ENCODE results near the gene NFATC4. TPM values are rescaled to one million over a fixed set of nuclear protein-coding genes. Genes with fewer than 3 reads are reported as not detected.
A peak's percentile ranks its signal among the peaks of the same experiment; 100 is the strongest.

The NFATC4 gene
- total and polyA plus RNA-seq, 5 experiments from 2014 or later = not detected

DNA sequence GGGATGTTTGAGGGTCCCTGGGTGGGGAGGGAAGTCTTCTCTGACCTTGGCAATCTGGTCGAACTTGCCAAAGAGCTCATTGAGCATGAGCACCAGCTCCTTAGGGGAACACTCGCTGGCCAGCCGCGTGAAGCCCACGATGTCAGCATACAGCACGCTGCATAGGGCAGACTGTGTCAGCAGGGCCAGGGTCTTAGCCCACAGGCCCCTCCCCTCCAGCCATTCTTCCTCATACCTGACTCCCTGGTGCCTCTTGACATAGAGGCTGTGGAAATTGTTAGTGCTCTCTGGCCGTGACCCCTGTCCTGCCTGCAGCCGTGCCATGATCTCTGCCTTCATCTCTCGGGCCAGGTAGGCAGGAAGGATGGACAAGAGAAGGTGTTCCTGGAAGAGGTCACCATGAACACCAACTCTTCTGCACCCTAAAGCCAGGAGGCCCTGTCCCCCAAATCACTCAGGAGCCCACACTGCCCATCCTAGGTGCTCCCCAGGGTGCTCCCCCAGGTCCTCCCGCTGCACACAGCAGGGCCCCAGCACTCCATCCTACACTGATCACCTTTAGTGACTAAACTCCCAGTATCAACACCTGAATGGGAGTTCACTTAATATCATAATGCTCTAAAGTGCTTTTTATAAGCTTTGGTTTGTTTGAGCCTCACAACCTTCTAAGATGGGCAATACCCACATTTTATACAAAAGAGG, 36.9 kb upstream of the NFATC4 start:
- ATAC-seq (no peak), DNase-seq (no peak)
- peaks cover 15 to 59% (median 22%) of the 10 kb centered on the region in 5 donors for H3K27me3 Mint-ChIP-seq
- peak overlapping the region in 2 of 10 donors; percentile 29 to 36 for H3K4me3 Mint-ChIP-seq
- H3K36me3 Mint-ChIP-seq = peaks cover 0 to 7% (median 1%) of the 10 kb centered on the region in 3 donors
- H3K27ac Mint-ChIP-seq = peak overlapping the region in 2 of 10 donors; percentile 27 to 76
- POLR2A ChIA-PET = interaction anchor here (0.6 to 5.4 kb wide), 5 partner anchors 20 to 106 kb away, joined by 3 to 99 read pairs (median 33); partner anchors contain the start of genes CBLN3, KHNYN, LTB4R and LTB4R2
- H3K4me1 Mint-ChIP-seq = peaks cover 22 to 78% (median 58%) of the 10 kb centered on the region in 4 donors
- no peaks in the 10 kb centered on the region for H3K9me3 Mint-ChIP-seq

GRCh38 chr14:24331731-24332267, 36.2 kb upstream of the NFATC4 start:
- no peaks in the 10 kb centered on the region for H3K9me3 Mint-ChIP-seq
- H3K4me1 Mint-ChIP-seq = peaks cover 23 to 81% (median 60%) of the 10 kb centered on the region in 4 donors
- H3K36me3 Mint-ChIP-seq = peaks cover 0 to 13% (median 7%) of the 10 kb centered on the region in 3 donors
- H3K4me3 Mint-ChIP-seq = peak overlapping the region; percentile 72 to 93 (median 84)
- no peak for ATAC-seq
- H3K27ac Mint-ChIP-seq = peak overlapping the region; percentile 7 to 94 (median 67)
- DNase-seq = no peak
- POLR2A ChIA-PET = interaction anchor here (0.5 to 5.4 kb wide), 12 partner anchors 10 to 1231 kb away, joined by 3 to 99 read pairs (median 4); partner anchors contain the start of genes CBLN3, CHMP4A, DHRS1 and KHNYN
- peaks cover 15 to 59% (median 22%) of the 10 kb centered on the region in 5 donors for H3K27me3 Mint-ChIP-seq

GRCh38 chr14:24332268-24332993, 35.6 kb upstream of the NFATC4 start:
- POLR2A ChIA-PET = interaction anchor here (0.5 to 5.4 kb wide), 18 partner anchors 11 to 1232 kb away, joined by 3 to 99 read pairs (median 4); partner anchors contain the start of genes CBLN3, CHMP4A, DHRS1 and IPO4
- ATAC-seq (peak; percentile 86 to 92), DNase-seq (peak; percentile 57 to 93 (median 88))
- Mint-ChIP-seq H3K27ac (peak overlapping the region; percentile 4 to 94 (median 67)), H3K4me3 (peak overlapping the region; percentile 72 to 93 (median 84)), H3K36me3 (peaks cover 0 to 19% (median 7%) of the 10 kb centered on the region in 3 donors), H3K9me3 (no peaks in the 10 kb centered on the region), H3K4me1 (peaks cover 19 to 75% (median 55%) of the 10 kb centered on the region in 4 donors), H3K27me3 (peaks cover 15 to 59% (median 22%) of the 10 kb centered on the region in 5 donors)

GRCh38 chr14:24334431-24335291, 33.3 kb upstream of the NFATC4 start, which contains the start of gene ADCY4:
Gene ADCY4 (minus strand): TSS chr14:24335071. CDS start chr14:24334652, 419 bp downstream.
- peak within 1 kb of the TSS in 9 of 10 donors; percentile 39 to 93 (median 73) for H3K4me3 Mint-ChIP-seq
- POLR2A ChIA-PET = interaction anchor here (1.1 to 5.4 kb wide), 4 partner anchors 24 to 101 kb away, joined by 4 to 99 read pairs (median 12); partner anchors contain the start of genes CBLN3, KHNYN, LTB4R and LTB4R2
- ATAC-seq (peak; percentile 26 to 32), DNase-seq (peak in 3 of 10 donors; percentile 35 to 39 (median 38))
- H3K36me3 Mint-ChIP-seq = peaks cover 0 to 31% (median 7%) of the 10 kb centered on the region in 3 donors
- H3K27me3 Mint-ChIP-seq = peaks cover 15 to 43% (median 19%) of the 10 kb centered on the region in 5 donors
- no peaks in the 10 kb centered on the region for H3K9me3 Mint-ChIP-seq
- peak within 1 kb of the TSS in 3 of 10 donors; percentile 29 to 59 (median 40) for H3K27ac Mint-ChIP-seq
- peaks cover 15 to 70% (median 59%) of the 10 kb centered on the region in 4 donors for H3K4me1 Mint-ChIP-seq

- Mint-ChIP-seq H3K4me3 (peak overlapping the region in 8 of 10 donors; percentile 8 to 73 (median 54)), H3K36me3 (peaks cover 0 to 31% (median 7%) of the 10 kb centered on the region in 3 donors), H3K27me3 (peaks cover 10 to 34% (median 18%) of the 10 kb centered on the region in 5 donors), H3K27ac (peak overlapping the region in 1 of 10 donors; percentile 52), H3K9me3 (no peaks in the 10 kb centered on the region), H3K4me1 (peaks cover 18 to 67% (median 61%) of the 10 kb centered on the region in 4 donors)
- DNase-seq (no peak), ATAC-seq (no peak)
- POLR2A ChIA-PET = interaction anchor here (0.6 to 7.0 kb wide), 4 partner anchors 91 to 100 kb away, joined by 4 to 99 read pairs (median 28); partner anchors contain the start of genes CBLN3 and KHNYN
These were observed 32.4 kb upstream of the NFATC4 start for GRCh38 chr14:24335461-24336171.

DNA sequence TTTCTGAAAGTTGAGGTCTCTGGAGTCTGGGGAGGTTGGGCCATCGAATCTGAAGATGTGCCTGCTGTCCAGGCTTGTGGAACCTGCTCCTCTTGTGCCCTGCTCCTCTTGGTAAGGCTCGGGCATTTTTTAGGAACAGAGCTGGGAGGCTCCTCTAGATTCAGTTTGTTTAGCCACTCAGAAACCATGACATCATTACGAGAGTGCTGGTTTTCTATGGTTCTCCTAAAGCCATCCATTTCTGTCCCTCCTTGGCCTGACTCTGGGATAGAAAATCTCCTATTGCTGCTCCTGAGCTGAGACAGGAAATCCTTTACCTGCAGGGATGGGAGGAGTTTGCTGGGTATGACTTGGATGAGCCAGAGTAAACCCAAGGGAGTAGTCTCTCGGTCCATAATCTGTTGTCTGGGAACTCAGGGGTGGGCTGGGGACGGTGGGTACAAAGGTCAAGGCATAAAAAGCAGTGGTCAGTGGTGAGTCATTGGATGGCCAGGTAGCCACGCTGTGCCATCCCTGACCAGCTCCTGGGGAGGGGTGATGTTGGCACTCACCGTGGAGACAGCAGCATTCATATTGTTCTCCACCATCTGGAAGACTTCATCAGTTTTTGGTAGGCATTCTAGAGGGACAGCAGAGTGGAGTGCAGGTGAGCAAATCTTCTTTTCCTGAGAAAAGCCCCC, 30.7 kb upstream of the NFATC4 start:
- POLR2A ChIA-PET = interaction anchor here (7.0 kb wide), 1 partner anchor 94 kb away, joined by 53 read pairs; the partner anchor contains the start of genes CBLN3 and KHNYN
- Mint-ChIP-seq H3K4me3 (peak overlapping the region in 3 of 10 donors; percentile 24 to 98 (median 88)), H3K27me3 (peaks cover 8 to 23% (median 15%) of the 10 kb centered on the region in 5 donors), H3K27ac (peak overlapping the region in 2 of 10 donors; percentile 10 to 48), H3K9me3 (no peaks in the 10 kb centered on the region), H3K4me1 (peaks cover 13 to 55% (median 47%) of the 10 kb centered on the region in 4 donors), H3K36me3 (peaks cover 0 to 31% (median 7%) of the 10 kb centered on the region in 3 donors)
- DNase-seq = no peak
- ATAC-seq = no peak

GRCh38 chr14:24337824-24338175, 30.2 kb upstream of the NFATC4 start:
- Mint-ChIP-seq H3K4me3 (peak overlapping the region in 7 of 10 donors; percentile 24 to 98 (median 88)), H3K36me3 (peaks cover 0 to 31% (median 7%) of the 10 kb centered on the region in 3 donors), H3K4me1 (peaks cover 12 to 51% (median 43%) of the 10 kb centered on the region in 4 donors), H3K9me3 (no peaks in the 10 kb centered on the region), H3K27ac (peak overlapping the region in 4 of 10 donors; percentile 2 to 79 (median 44)), H3K27me3 (peaks cover 6 to 22% (median 12%) of the 10 kb centered on the region in 5 donors)
- DNase-seq (no peak), ATAC-seq (no peak)
- POLR2A ChIA-PET = interaction anchor here (7.0 kb wide), 1 partner anchor 93 kb away, joined by 53 read pairs; the partner anchor contains the start of genes CBLN3 and KHNYN

- peak overlapping the region in 4 of 10 donors; percentile 48 to 98 (median 71) for H3K27ac Mint-ChIP-seq
- H3K9me3 Mint-ChIP-seq = no peaks in the 10 kb centered on the region
- peaks cover 0 to 31% (median 7%) of the 10 kb centered on the region in 3 donors for H3K36me3 Mint-ChIP-seq
- peaks cover 6 to 14% (median 11%) of the 10 kb centered on the region in 5 donors for H3K27me3 Mint-ChIP-seq
- POLR2A ChIA-PET = interaction anchor here (0.6 to 7.0 kb wide), 7 partner anchors 25 to 103 kb away, joined by 3 to 53 read pairs (median 4); partner anchors contain the start of genes CBLN3, KHNYN, LTB4R and SDR39U1
- H3K4me1 Mint-ChIP-seq = peaks cover 12 to 44% (median 36%) of the 10 kb centered on the region in 4 donors
- H3K4me3 Mint-ChIP-seq = peak overlapping the region; percentile 88 to 98 (median 96)
- DNase-seq (no peak), ATAC-seq (no peak)
These were observed 29.1 kb upstream of the NFATC4 start for GRCh38 chr14:24338843-24339242.

DNA sequence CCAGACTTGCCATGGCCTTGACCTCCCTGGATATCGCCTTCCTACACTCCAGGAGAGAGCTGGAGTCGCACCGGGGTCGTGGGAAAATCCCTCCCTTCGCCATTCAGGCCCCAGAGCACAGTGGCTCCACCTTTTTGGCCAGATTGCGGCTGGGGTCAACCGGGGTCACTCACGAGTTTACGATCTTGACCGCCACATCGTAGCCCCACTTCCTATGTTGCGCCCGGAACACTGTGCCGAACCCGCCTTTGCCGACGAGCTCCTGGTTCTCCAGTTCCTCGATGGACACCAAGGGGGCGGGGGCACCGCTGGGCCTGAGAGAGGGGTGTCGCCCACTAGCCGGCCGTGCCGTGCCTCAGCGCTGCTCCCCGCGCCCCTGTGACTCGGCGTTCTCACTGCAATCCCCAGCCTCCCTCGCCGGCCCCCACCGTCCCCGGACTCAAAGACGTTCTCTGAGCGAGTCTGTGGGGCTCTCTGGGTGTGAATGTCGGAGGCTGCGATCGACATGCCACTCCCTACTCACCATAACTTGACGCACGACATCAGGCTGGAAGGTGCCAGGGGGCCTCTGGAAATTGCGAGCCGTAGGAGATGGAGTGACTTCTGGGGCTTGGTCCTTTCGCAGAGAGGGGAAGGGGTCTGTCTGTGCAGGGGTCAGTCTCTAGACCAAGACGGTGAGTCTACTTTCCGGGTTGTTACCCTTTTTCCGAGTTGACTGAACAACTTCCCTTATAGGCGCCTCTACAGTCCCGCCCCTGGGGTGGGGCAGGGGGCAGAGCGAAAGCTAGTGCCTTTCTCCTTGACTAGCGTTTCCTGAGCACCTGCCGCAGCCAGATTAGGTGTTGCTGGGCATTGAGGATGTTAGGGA, 28.5 kb upstream of the NFATC4 start, which contains the start of gene RIPK3:
RIPK3 (minus strand) TSS at position 708 of the 868 bp plus-strand sequence; CDS start at position 543, 165 bp downstream.
- POLR2A ChIA-PET = interaction anchor here (0.6 to 7.0 kb wide), 10 partner anchors 26 to 103 kb away, joined by 3 to 53 read pairs (median 4); partner anchors contain the start of genes CBLN3, KHNYN, LTB4R and RABGGTA
- peaks cover 0 to 31% (median 7%) of the 10 kb centered on the region in 3 donors for H3K36me3 Mint-ChIP-seq
- peak within 1 kb of the TSS; percentile 88 to 98 (median 96) for H3K4me3 Mint-ChIP-seq
- peaks cover 12 to 38% (median 32%) of the 10 kb centered on the region in 4 donors for H3K4me1 Mint-ChIP-seq
- peak; percentile 46 to 82 (median 62) for DNase-seq
- H3K9me3 Mint-ChIP-seq = no peaks in the 10 kb centered on the region
- H3K27ac Mint-ChIP-seq = peak within 1 kb of the TSS; percentile 70 to 98 (median 95)
- peak; percentile 94 to 95 for ATAC-seq
- H3K27me3 Mint-ChIP-seq = peaks cover 5 to 14% (median 12%) of the 10 kb centered on the region in 5 donors

Measured in naive thymus-derived CD8-positive, alpha-beta T cell (primary cell).